NCI-H2196 treated with DMSO at 0.1 percent for 48 hours (cell line): ENCODE measurements around the gene CREB3L1.

Experiments used
- DNase-seq: peaks from one replicate; lab custom pipeline; 2025; ENCODE audit not compliant: unreplicated experiment; lab: John Stamatoyannopoulos, UW

The CREB3L1 gene

GRCh38 chr11:46321757-46322156 lies 44.3 kb downstream of the CREB3L1 start:
- no peak for DNase-seq

GRCh38 chr11:46322759-46323158 lies 45.3 kb downstream of the CREB3L1 start:
- no peak for DNase-seq

GRCh38 chr11:46326813-46327416 lies 49.5 kb downstream of the CREB3L1 start:
- DNase-seq, result no peak

GRCh38 chr11:46327829-46328228 lies 50.4 kb downstream of the CREB3L1 start:
- no peak for DNase-seq

GRCh38 chr11:46330154-46330553 lies 52.7 kb downstream of the CREB3L1 start:
- DNase-seq, result no peak

GRCh38 chr11:46330563-46331281 lies 53.3 kb downstream of the CREB3L1 start:
- DNase-seq, result no peak

- no peak for DNase-seq
These were observed 54.0 kb downstream of the CREB3L1 start for GRCh38 chr11:46331282-46331984.

- DNase-seq, result no peak
These were observed 54.7 kb downstream of the CREB3L1 start for GRCh38 chr11:46332093-46332567.

GRCh38 chr11:46332568-46333393 lies 55.3 kb downstream of the CREB3L1 start:
- DNase-seq, result no peak

GRCh38 chr11:46333394-46333947 lies 56.0 kb downstream of the CREB3L1 start:
- DNase-seq, result no peak

GRCh38 chr11:46334211-46334610 lies 56.7 kb downstream of the CREB3L1 start:
- DNase-seq, result no peak

GRCh38 chr11:46335271-46335670 lies 57.8 kb downstream of the CREB3L1 start:
- DNase-seq, result no peak

- DNase-seq, result no peak
These were observed 58.6 kb downstream of the CREB3L1 start for GRCh38 chr11:46335890-46336562.

GRCh38 chr11:46336563-46337180 lies 59.2 kb downstream of the CREB3L1 start:
- no peak for DNase-seq

GRCh38 chr11:46337626-46338345 lies 60.3 kb downstream of the CREB3L1 start:
- no peak for DNase-seq

- no peak for DNase-seq
These were observed 61.1 kb downstream of the CREB3L1 start for GRCh38 chr11:46338636-46338987.

GRCh38 chr11:46338988-46339666 lies 61.7 kb downstream of the CREB3L1 start:
- DNase-seq, result no peak

GRCh38 chr11:46339816-46340215 lies 62.4 kb downstream of the CREB3L1 start:
- DNase-seq, result no peak

- no peak for DNase-seq
These were observed 64.0 kb downstream of the CREB3L1 start for GRCh38 chr11:46341454-46341853.
